ENCODE measurements around the gene ANKRD13C.

DNA sequence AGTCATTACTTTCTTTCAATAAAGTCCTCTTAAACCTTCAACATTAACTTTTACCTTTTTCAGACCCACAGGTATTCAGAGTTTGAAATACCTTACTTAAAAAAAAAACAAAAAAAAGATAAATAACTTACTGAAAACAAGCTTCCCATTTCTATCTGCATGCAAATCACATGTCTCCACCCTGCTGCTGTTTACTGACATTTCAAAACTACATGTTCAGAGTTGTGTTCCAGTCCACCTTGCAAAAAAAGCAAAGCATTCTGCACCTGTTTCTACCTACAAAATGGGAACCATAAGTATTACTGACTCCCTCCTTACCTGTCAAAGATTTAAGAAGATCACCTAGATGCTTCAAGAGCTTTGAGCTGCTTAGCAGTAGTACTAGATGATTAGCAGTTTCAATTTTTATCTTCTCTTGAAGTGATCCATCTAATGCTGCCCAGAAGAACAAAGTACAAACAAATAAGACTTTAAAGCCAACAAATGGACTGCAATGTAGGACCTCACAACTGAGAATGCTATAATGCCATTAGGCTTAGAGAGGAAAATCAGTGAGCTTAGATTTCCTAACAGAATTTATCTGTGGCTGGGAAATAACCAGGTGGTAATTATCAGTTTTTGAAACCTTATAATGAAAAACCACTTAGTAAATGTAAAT is 61.2 kb downstream of the ANKRD13C start:
- no peak for TF ChIP-seq YY1 (tag by site-specific recombination; IDR thresholded peaks at IDR 0.05)
- TF ChIP-seq, protein P1, sequence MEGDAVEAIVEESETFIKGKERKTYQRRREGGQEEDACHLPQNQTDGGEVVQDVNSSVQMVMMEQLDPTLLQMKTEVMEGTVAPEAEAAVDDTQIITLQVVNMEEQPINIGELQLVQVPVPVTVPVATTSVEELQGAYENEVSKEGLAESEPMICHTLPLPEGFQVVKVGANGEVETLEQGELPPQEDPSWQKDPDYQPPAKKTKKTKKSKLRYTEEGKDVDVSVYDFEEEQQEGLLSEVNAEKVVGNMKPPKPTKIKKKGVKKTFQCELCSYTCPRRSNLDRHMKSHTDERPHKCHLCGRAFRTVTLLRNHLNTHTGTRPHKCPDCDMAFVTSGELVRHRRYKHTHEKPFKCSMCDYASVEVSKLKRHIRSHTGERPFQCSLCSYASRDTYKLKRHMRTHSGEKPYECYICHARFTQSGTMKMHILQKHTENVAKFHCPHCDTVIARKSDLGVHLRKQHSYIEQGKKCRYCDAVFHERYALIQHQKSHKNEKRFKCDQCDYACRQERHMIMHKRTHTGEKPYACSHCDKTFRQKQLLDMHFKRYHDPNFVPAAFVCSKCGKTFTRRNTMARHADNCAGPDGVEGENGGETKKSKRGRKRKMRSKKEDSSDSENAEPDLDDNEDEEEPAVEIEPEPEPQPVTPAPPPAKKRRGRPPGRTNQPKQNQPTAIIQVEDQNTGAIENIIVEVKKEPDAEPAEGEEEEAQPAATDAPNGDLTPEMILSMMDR (tag by site-specific recombination; IDR thresholded peaks at IDR 0.05) = no peak
- TF ChIP-seq ZBTB1 (tag by site-specific recombination; IDR thresholded peaks at IDR 0.05) = no peak
- TF ChIP-seq, protein P2, sequence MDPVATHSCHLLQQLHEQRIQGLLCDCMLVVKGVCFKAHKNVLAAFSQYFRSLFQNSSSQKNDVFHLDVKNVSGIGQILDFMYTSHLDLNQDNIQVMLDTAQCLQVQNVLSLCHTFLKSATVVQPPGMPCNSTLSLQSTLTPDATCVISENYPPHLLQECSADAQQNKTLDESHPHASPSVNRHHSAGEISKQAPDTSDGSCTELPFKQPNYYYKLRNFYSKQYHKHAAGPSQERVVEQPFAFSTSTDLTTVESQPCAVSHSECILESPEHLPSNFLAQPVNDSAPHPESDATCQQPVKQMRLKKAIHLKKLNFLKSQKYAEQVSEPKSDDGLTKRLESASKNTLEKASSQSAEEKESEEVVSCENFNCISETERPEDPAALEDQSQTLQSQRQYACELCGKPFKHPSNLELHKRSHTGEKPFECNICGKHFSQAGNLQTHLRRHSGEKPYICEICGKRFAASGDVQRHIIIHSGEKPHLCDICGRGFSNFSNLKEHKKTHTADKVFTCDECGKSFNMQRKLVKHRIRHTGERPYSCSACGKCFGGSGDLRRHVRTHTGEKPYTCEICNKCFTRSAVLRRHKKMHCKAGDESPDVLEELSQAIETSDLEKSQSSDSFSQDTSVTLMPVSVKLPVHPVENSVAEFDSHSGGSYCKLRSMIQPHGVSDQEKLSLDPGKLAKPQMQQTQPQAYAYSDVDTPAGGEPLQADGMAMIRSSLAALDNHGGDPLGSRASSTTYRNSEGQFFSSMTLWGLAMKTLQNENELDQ (tag by site-specific recombination; IDR thresholded peaks at IDR 0.05; ENCODE audit: low read depth) = no peak
- no peak for TF ChIP-seq SETDB1 (IDR thresholded peaks at IDR 0.05; ENCODE audit: insufficient read length, low read length)
- TF ChIP-seq ZFP37 (tag by site-specific recombination; IDR thresholded peaks at IDR 0.05) = no peak
- TF ChIP-seq, protein P3, sequence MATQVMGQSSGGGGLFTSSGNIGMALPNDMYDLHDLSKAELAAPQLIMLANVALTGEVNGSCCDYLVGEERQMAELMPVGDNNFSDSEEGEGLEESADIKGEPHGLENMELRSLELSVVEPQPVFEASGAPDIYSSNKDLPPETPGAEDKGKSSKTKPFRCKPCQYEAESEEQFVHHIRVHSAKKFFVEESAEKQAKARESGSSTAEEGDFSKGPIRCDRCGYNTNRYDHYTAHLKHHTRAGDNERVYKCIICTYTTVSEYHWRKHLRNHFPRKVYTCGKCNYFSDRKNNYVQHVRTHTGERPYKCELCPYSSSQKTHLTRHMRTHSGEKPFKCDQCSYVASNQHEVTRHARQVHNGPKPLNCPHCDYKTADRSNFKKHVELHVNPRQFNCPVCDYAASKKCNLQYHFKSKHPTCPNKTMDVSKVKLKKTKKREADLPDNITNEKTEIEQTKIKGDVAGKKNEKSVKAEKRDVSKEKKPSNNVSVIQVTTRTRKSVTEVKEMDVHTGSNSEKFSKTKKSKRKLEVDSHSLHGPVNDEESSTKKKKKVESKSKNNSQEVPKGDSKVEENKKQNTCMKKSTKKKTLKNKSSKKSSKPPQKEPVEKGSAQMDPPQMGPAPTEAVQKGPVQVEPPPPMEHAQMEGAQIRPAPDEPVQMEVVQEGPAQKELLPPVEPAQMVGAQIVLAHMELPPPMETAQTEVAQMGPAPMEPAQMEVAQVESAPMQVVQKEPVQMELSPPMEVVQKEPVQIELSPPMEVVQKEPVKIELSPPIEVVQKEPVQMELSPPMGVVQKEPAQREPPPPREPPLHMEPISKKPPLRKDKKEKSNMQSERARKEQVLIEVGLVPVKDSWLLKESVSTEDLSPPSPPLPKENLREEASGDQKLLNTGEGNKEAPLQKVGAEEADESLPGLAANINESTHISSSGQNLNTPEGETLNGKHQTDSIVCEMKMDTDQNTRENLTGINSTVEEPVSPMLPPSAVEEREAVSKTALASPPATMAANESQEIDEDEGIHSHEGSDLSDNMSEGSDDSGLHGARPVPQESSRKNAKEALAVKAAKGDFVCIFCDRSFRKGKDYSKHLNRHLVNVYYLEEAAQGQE (tag by site-specific recombination; IDR thresholded peaks at IDR 0.05) = no peak
- no peak for TF ChIP-seq ZNF747 (tag by site-specific recombination; IDR thresholded peaks at IDR 0.05)
- TF ChIP-seq, protein P4, sequence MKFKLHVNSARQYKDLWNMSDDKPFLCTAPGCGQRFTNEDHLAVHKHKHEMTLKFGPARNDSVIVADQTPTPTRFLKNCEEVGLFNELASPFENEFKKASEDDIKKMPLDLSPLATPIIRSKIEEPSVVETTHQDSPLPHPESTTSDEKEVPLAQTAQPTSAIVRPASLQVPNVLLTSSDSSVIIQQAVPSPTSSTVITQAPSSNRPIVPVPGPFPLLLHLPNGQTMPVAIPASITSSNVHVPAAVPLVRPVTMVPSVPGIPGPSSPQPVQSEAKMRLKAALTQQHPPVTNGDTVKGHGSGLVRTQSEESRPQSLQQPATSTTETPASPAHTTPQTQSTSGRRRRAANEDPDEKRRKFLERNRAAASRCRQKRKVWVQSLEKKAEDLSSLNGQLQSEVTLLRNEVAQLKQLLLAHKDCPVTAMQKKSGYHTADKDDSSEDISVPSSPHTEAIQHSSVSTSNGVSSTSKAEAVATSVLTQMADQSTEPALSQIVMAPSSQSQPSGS (tag by site-specific recombination; IDR thresholded peaks at IDR 0.05; ENCODE audit: low read depth) = no peak
- TF ChIP-seq ZNF121 (tag by site-specific recombination; IDR thresholded peaks at IDR 0.05) = no peak
